ENCODE results near the gene SPTBN5.

The SPTBN5 gene

GRCh38 chr15:41881920-41882688 lies 11.7 kb downstream of the SPTBN5 start:
- Histone ChIP-seq H3K4me3 (ENCODE audit: low read depth in 1 of 2, low read length in 2 of 2) (peak overlapping the region in 1 of 2 donors; percentile 51), H3K9me3 (ENCODE audit: control insufficient read depth in 1 of 2, low read length in 2 of 2) (no peaks in the 10 kb centered on the region), H3K27me3 (ENCODE audit: low read depth, low read length) (no peaks in the 10 kb centered on the region), H3K4me1 (ENCODE audit: control insufficient read depth in 1 of 2, insufficient read depth in 2 of 2, low read length in 2 of 2) (peaks cover 0 to 7% of the 10 kb centered on the region in 2 donors), H3K36me3 (ENCODE audit: control insufficient read depth in 1 of 2, insufficient read depth in 2 of 2, low read length in 2 of 2) (no peaks in the 10 kb centered on the region), H3K27ac (ENCODE audit: low read length) (no peak overlapping the region)

GRCh38 chr15:41881550-41881919 lies 12.3 kb downstream of the SPTBN5 start:
- Histone ChIP-seq H3K27ac (ENCODE audit: low read length) (no peak overlapping the region), H3K9me3 (ENCODE audit: control insufficient read depth in 1 of 2, low read length in 2 of 2) (no peaks in the 10 kb centered on the region), H3K4me3 (ENCODE audit: low read depth in 1 of 2, low read length in 2 of 2) (no peak overlapping the region), H3K27me3 (ENCODE audit: low read depth, low read length) (no peaks in the 10 kb centered on the region), H3K36me3 (ENCODE audit: control insufficient read depth in 1 of 2, insufficient read depth in 2 of 2, low read length in 2 of 2) (no peaks in the 10 kb centered on the region), H3K4me1 (ENCODE audit: control insufficient read depth in 1 of 2, insufficient read depth in 2 of 2, low read length in 2 of 2) (peaks cover 0 to 7% of the 10 kb centered on the region in 2 donors)

DNA sequence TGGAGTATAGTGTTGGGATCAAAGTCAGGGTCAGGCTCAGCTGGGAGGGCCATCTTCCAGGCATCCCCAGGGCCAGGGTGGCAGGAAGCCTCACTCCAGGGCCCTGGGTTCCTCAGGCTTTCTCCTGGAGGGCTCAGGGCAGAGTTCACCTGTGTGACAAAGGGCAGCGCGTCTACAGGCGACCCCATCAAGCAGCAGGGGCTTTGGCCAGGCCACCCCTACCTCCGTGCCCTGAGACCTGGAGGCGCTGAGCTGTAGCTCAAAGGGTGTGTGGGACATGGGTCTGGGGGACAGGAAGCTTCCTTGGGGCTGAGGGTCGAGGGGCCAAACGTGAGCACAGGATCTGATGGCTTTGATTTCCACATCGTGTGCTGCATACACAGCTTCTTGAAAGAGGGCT lies 12.8 kb downstream of the SPTBN5 start:
- Histone ChIP-seq H3K4me3 (ENCODE audit: low read depth in 1 of 2, low read length in 2 of 2) (no peak overlapping the region), H3K27me3 (ENCODE audit: low read depth, low read length) (no peaks in the 10 kb centered on the region), H3K9me3 (ENCODE audit: control insufficient read depth in 1 of 2, low read length in 2 of 2) (no peaks in the 10 kb centered on the region), H3K27ac (ENCODE audit: low read length) (no peak overlapping the region), H3K4me1 (ENCODE audit: control insufficient read depth in 1 of 2, insufficient read depth in 2 of 2, low read length in 2 of 2) (peaks cover 0 to 7% of the 10 kb centered on the region in 2 donors), H3K36me3 (ENCODE audit: control insufficient read depth in 1 of 2, insufficient read depth in 2 of 2, low read length in 2 of 2) (no peaks in the 10 kb centered on the region)

GRCh38 chr15:41880156-41880877 lies 13.5 kb downstream of the SPTBN5 start:
- Histone ChIP-seq H3K9me3 (ENCODE audit: control insufficient read depth in 1 of 2, low read length in 2 of 2) (no peaks in the 10 kb centered on the region), H3K27ac (ENCODE audit: low read length) (no peak overlapping the region), H3K36me3 (ENCODE audit: control insufficient read depth in 1 of 2, insufficient read depth in 2 of 2, low read length in 2 of 2) (no peaks in the 10 kb centered on the region), H3K4me3 (ENCODE audit: low read depth in 1 of 2, low read length in 2 of 2) (no peak overlapping the region), H3K27me3 (ENCODE audit: low read depth, low read length) (no peaks in the 10 kb centered on the region), H3K4me1 (ENCODE audit: control insufficient read depth in 1 of 2, insufficient read depth in 2 of 2, low read length in 2 of 2) (peaks cover 0 to 7% of the 10 kb centered on the region in 2 donors)

DNA sequence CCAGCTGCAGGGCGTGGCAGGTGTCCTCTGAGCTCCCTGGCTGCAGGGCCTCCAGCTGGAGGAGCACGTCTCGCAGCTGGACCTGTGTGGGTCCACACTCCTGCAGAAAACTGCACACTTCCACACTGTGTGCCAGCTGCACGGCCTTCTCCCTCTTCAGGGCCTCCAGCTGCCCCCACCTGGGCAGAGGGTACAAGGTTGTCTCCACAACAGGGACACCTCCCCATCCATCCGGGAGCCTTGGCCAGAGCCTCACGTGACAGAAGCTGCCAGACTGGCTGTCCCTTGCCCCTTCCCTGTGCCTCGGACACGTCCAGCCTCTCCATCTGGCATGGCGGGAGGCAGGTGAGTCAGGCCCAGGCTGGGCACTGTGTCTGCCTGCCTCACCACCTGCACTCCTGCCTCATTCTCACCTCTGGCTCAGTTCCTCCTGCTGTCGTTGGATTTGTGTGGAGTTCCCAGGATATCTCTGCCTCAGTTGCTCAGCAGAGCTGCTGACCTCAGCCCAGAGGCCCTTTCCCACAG lies 14.5 kb downstream of the SPTBN5 start:
- H3K27me3 ChIP-seq (ENCODE audit: low read depth, low read length) = no peaks in the 10 kb centered on the region
- no peak overlapping the region for H3K4me3 ChIP-seq (ENCODE audit: low read depth in 1 of 2, low read length in 2 of 2)
- no peak overlapping the region for H3K27ac ChIP-seq (ENCODE audit: low read length)
- H3K4me1 ChIP-seq (ENCODE audit: control insufficient read depth in 1 of 2, insufficient read depth in 2 of 2, low read length in 2 of 2) = peaks cover 0 to 7% of the 10 kb centered on the region in 2 donors
- no peaks in the 10 kb centered on the region for H3K9me3 ChIP-seq (ENCODE audit: control insufficient read depth in 1 of 2, low read length in 2 of 2)
- no peaks in the 10 kb centered on the region for H3K36me3 ChIP-seq (ENCODE audit: control insufficient read depth in 1 of 2, insufficient read depth in 2 of 2, low read length in 2 of 2)

DNA sequence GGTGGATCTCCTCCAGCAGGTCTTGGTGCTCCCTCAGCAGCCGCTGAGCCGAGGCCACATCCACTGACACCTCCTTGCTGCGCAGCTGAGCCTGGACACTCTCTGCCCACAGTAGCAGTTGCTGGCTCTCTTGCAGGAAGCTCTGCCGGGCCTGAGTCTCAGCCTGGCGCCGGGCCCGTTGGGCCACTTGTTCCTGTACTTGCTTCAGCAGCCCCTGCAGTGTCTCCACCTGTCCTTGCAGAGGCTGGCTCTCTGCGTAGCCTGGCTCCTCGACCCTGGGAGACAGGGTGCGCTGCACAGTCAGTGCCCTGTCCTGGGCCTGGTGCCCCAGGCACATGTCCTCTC lies 15.5 kb downstream of the SPTBN5 start:
- no peaks in the 10 kb centered on the region for H3K36me3 ChIP-seq (ENCODE audit: control insufficient read depth in 1 of 2, insufficient read depth in 2 of 2, low read length in 2 of 2)
- no peak overlapping the region for H3K4me3 ChIP-seq (ENCODE audit: low read depth in 1 of 2, low read length in 2 of 2)
- no peaks in the 10 kb centered on the region for H3K27me3 ChIP-seq (ENCODE audit: low read depth, low read length)
- H3K4me1 ChIP-seq (ENCODE audit: control insufficient read depth in 1 of 2, insufficient read depth in 2 of 2, low read length in 2 of 2) = peaks cover 0 to 7% of the 10 kb centered on the region in 2 donors
- H3K27ac ChIP-seq (ENCODE audit: low read length) = no peak overlapping the region
- H3K9me3 ChIP-seq (ENCODE audit: control insufficient read depth in 1 of 2, low read length in 2 of 2) = no peaks in the 10 kb centered on the region

GRCh38 chr15:41877631-41878354 lies 16.1 kb downstream of the SPTBN5 start:
- Histone ChIP-seq H3K27me3 (ENCODE audit: low read depth, low read length) (no peaks in the 10 kb centered on the region), H3K9me3 (ENCODE audit: control insufficient read depth in 1 of 2, low read length in 2 of 2) (no peaks in the 10 kb centered on the region)

GRCh38 chr15:41876689-41877088 lies 17.2 kb downstream of the SPTBN5 start:
- H3K27me3 ChIP-seq (ENCODE audit: low read depth, low read length) = no peaks in the 10 kb centered on the region
- H3K36me3 ChIP-seq (ENCODE audit: control insufficient read depth in 1 of 2, insufficient read depth in 2 of 2, low read length in 2 of 2) = no peaks in the 10 kb centered on the region
- no peaks in the 10 kb centered on the region for H3K4me1 ChIP-seq (ENCODE audit: control insufficient read depth in 1 of 2, insufficient read depth in 2 of 2, low read length in 2 of 2)
- H3K9me3 ChIP-seq (ENCODE audit: control insufficient read depth in 1 of 2, low read length in 2 of 2) = no peaks in the 10 kb centered on the region
- H3K4me3 ChIP-seq (ENCODE audit: low read depth in 1 of 2, low read length in 2 of 2) = no peak overlapping the region
- no peak overlapping the region for H3K27ac ChIP-seq (ENCODE audit: low read length)

More at GRCh38 chr15:41877631-41878354, 16.1 kb downstream of the SPTBN5 start:
- H3K36me3 ChIP-seq (ENCODE audit: control insufficient read depth in 1 of 2, insufficient read depth in 2 of 2, low read length in 2 of 2) = no peaks in the 10 kb centered on the region
- H3K4me3 ChIP-seq (ENCODE audit: low read depth in 1 of 2, low read length in 2 of 2) = no peak overlapping the region
- H3K4me1 ChIP-seq (ENCODE audit: control insufficient read depth in 1 of 2, insufficient read depth in 2 of 2, low read length in 2 of 2) = peaks cover 0 to 7% of the 10 kb centered on the region in 2 donors
- no peak overlapping the region for H3K27ac ChIP-seq (ENCODE audit: low read length)

DNA sequence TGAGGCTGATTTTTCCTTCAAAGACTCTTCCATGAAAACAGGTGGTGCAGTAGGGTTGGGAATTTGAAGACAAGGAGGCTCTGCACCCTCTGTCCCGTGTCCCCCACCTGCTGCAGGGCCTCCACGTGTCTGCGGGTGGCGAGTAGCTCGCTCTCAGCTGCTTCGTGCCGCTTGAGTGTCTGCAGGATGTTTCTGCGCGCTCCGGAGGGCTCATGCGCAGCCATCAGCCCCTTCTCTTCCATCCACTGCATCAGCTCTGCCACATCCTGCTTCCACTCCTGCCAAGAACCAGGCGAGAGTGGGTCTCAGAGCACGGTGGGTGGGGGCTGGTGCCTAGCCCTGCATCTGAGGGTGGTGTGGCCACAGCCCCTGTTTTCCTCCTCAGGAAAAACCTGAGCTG lies 17.8 kb downstream of the SPTBN5 start:
- Histone ChIP-seq H3K27ac (ENCODE audit: low read length) (no peak overlapping the region), H3K4me1 (ENCODE audit: control insufficient read depth in 1 of 2, insufficient read depth in 2 of 2, low read length in 2 of 2) (no peaks in the 10 kb centered on the region), H3K9me3 (ENCODE audit: control insufficient read depth in 1 of 2, low read length in 2 of 2) (no peaks in the 10 kb centered on the region), H3K4me3 (ENCODE audit: low read depth in 1 of 2, low read length in 2 of 2) (no peak overlapping the region), H3K27me3 (ENCODE audit: low read depth, low read length) (no peaks in the 10 kb centered on the region), H3K36me3 (ENCODE audit: control insufficient read depth in 1 of 2, insufficient read depth in 2 of 2, low read length in 2 of 2) (no peaks in the 10 kb centered on the region)

- no peak overlapping the region for H3K27ac ChIP-seq (ENCODE audit: low read length)
- H3K36me3 ChIP-seq (ENCODE audit: control insufficient read depth in 1 of 2, insufficient read depth in 2 of 2, low read length in 2 of 2) = no peaks in the 10 kb centered on the region
- no peak overlapping the region for H3K4me3 ChIP-seq (ENCODE audit: low read depth in 1 of 2, low read length in 2 of 2)
- H3K27me3 ChIP-seq (ENCODE audit: low read depth, low read length) = no peaks in the 10 kb centered on the region
- no peaks in the 10 kb centered on the region for H3K4me1 ChIP-seq (ENCODE audit: control insufficient read depth in 1 of 2, insufficient read depth in 2 of 2, low read length in 2 of 2)
- no peaks in the 10 kb centered on the region for H3K9me3 ChIP-seq (ENCODE audit: control insufficient read depth in 1 of 2, low read length in 2 of 2)
Measured at GRCh38 chr15:41874736-41875135, 19.1 kb downstream of the SPTBN5 start.

DNA sequence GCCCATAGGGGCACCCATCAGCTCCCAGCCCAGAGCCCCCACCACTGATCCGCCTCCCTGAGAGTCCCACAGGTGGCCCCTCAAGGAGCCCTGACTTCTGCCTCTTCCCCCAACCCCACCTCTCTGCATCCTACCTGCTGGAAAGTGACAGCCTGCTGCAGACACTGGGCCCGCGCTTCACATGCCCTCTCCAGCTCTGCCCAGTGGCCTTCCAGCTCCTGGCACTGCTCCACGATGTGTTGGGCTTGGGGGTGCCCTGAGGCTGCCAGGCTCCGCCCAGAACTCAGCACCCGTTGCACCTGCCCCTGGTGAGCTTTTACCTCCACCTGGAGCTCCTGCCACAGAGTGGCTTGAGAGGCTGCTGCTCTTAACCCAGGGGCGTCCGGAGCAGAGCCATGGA lies 20.1 kb downstream of the SPTBN5 start:
- no peaks in the 10 kb centered on the region for H3K9me3 ChIP-seq (ENCODE audit: control insufficient read depth in 1 of 2, low read length in 2 of 2)
- no peaks in the 10 kb centered on the region for H3K4me1 ChIP-seq (ENCODE audit: control insufficient read depth in 1 of 2, insufficient read depth in 2 of 2, low read length in 2 of 2)
- H3K36me3 ChIP-seq (ENCODE audit: control insufficient read depth in 1 of 2, insufficient read depth in 2 of 2, low read length in 2 of 2) = no peaks in the 10 kb centered on the region
- H3K27ac ChIP-seq (ENCODE audit: low read length) = no peak overlapping the region
- H3K4me3 ChIP-seq (ENCODE audit: low read depth in 1 of 2, low read length in 2 of 2) = no peak overlapping the region
- H3K27me3 ChIP-seq (ENCODE audit: low read depth, low read length) = no peaks in the 10 kb centered on the region

All from muscle layer of duodenum (tissue), 2 donors.